Frontal cortex (tissue), 1 donor: ENCODE results near the gene IGF1R. TPM values are rescaled to one million over a fixed set of nuclear protein-coding genes. Genes with fewer than 3 reads are reported as not detected.

Source experiments
- small RNA-seq: library from RNA; depleted of rRNA; stranded (forward); fragments of <200 nt; gene quantifications from one replicate; pipeline ENCODE3, GENCODE V24; 2014
- total RNA-seq: library from RNA; depleted of rRNA; stranded (reverse); fragments of >200 nt; gene quantifications from one replicate; pipeline ENCODE4 v1.2.3, GENCODE V29; 2014

Gene IGF1R
- total RNA-seq, 1 donor from 2014 or later = 28.1 TPM

Small RNA genes lying within 50 kb of the gene (small RNA-seq; reads per million reads assigned to genes)
- gene MIR4714 = 0.13 reads per million
